ENCODE data around the gene PIAS2.
"Not testable (repeated sequence)": the region's sequence is repeated elsewhere in the genome, so short reads cannot be mapped to it uniquely, and the experiment has no call there.

PIAS2 gene

GRCh38 chr18:46917108-46917802 lies at the start of gene PIAS2, which contains the start of gene KATNAL2:
Gene PIAS2, minus strand, starts transcription at chr18:46917507. Its CDS starts 162 bp downstream, at chr18:46917345.
Gene KATNAL2, plus strand, starts transcription at chr18:46917602. Its CDS starts 29,271 bp downstream, at chr18:46946873.
- DNase-seq, result peak in 13 of 14 donors; percentile 26 to 88 (median 71)

- DNase-seq, result not testable (repeated sequence)
Observed at GRCh38 chr18:46966266-46966665, 49.0 kb upstream of the PIAS2 start.

- DNase-seq, result not testable (repeated sequence)
Observed at GRCh38 chr18:46964579-46965293, 47.4 kb upstream of the PIAS2 start.

- not testable (repeated sequence) for DNase-seq
Observed at GRCh38 chr18:46963656-46964578, 46.6 kb upstream of the PIAS2 start.

GRCh38 chr18:46958209-46958608 lies 40.9 kb upstream of the PIAS2 start:
- DNase-seq, result no peak

GRCh38 chr18:46953195-46953594 lies 35.9 kb upstream of the PIAS2 start:
- DNase-seq, result no peak

- DNase-seq, result no peak
Observed at GRCh38 chr18:46950064-46950656, 32.9 kb upstream of the PIAS2 start.

GRCh38 chr18:46946656-46947282 lies 29.5 kb upstream of the PIAS2 start:
- DNase-seq, result peak in 13 of 14 donors; percentile 9 to 86 (median 54)

GRCh38 chr18:46942646-46943045 lies 25.3 kb upstream of the PIAS2 start:
- no peak for DNase-seq

GRCh38 chr18:46939998-46940571 lies 22.8 kb upstream of the PIAS2 start:
- no peak for DNase-seq

GRCh38 chr18:46939337-46939963 lies 22.1 kb upstream of the PIAS2 start:
- DNase-seq, result no peak

GRCh38 chr18:46920653-46921052 lies 3.3 kb upstream of the PIAS2 start:
- no peak for DNase-seq

- no peak for DNase-seq
Observed at GRCh38 chr18:46920067-46920466, 2.8 kb upstream of the PIAS2 start.

- DNase-seq, result peak in 7 of 14 donors; percentile 26 to 71 (median 55)
Observed at GRCh38 chr18:46917803-46918600, 695 bp upstream of the PIAS2 start.

- peak in 8 of 14 donors; percentile 37 to 73 (median 52) for DNase-seq
Observed at GRCh38 chr18:46916551-46917107, 678 bp downstream of the PIAS2 start.

- peak in 1 of 14 donors; percentile 21 for DNase-seq
Observed at GRCh38 chr18:46915800-46916550, 1.3 kb downstream of the PIAS2 start.

GRCh38 chr18:46910856-46911255 lies 6.5 kb downstream of the PIAS2 start:
- DNase-seq, result no peak

GRCh38 chr18:46909497-46909896 lies 7.8 kb downstream of the PIAS2 start:
- DNase-seq, result no peak

- DNase-seq, result no peak
Observed at GRCh38 chr18:46903406-46903805, 13.9 kb downstream of the PIAS2 start.

All from C1 segment of cervical spinal cord (tissue), 14 donors.